Amniotic epithelial cell (primary cell): ENCODE results near the gene EIF3A.
"Not testable (repeated sequence)": the region's sequence is repeated elsewhere in the genome, so short reads cannot be mapped to it uniquely, and the experiment has no call there.

Experiments
- DNase-seq: peaks from one replicate; pipeline ENCODE4 v3.0.0-alpha.2; 2010; ENCODE audit warnings: low read depth

The EIF3A gene

DNA sequence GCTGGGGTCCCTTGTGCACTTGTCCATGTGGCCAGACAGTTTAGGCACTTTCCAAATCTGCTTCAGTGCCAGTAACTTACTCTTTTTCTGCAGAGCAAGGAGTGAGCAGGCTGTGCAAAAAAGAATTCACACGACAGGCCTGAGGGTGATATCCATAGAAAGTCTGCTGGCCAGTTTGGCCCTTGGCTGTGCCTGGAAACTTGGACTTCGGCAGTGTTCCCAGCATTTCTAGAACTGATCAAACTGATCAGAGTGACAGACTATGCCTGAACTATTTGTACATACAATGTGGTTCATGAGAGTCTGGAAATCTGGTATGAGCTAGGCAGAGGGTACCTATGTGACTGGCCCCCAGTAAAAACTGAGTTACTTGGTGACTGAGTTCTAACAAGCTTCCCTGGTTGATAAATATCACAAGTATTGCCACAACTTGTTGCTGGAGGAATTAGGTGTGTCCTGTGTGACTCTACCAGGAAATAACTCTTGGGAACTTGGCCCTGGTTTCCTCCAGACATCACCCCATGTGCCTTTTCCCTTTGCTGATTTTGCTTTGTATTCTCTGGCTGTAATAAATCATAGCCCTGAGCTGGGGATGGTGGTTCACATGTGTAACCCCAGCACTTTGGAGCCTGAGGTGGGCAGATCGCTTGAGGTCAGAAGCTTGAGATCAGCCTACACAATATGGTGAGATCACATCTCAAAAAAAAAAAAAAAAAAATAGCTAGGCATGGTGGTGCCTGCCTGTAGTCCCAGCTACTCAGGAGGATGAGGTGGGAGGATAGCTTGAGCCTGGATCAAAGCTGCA, 20.0 kb upstream of the EIF3A start:
- DNase-seq: no peak

DNA sequence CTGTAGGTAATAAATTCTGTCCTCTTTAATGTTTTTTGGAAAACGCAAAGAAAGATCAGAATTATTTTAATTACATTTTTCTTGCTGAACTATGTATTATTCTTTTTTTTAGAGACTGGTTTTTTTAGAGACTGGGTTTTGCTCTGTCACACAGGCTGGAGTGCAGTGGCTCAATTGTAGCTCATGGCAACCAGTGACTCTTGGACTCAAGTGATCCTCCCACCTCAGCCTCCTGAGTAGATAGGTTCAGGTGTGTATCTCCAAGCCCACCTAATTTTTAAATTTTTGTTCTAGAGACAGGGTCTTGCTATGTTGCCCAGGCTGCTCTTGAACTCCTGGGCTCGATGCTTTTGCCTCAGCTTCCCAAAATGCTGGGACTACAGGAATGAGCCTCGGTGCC, 18.0 kb upstream of the EIF3A start:
- DNase-seq: no peak

DNA sequence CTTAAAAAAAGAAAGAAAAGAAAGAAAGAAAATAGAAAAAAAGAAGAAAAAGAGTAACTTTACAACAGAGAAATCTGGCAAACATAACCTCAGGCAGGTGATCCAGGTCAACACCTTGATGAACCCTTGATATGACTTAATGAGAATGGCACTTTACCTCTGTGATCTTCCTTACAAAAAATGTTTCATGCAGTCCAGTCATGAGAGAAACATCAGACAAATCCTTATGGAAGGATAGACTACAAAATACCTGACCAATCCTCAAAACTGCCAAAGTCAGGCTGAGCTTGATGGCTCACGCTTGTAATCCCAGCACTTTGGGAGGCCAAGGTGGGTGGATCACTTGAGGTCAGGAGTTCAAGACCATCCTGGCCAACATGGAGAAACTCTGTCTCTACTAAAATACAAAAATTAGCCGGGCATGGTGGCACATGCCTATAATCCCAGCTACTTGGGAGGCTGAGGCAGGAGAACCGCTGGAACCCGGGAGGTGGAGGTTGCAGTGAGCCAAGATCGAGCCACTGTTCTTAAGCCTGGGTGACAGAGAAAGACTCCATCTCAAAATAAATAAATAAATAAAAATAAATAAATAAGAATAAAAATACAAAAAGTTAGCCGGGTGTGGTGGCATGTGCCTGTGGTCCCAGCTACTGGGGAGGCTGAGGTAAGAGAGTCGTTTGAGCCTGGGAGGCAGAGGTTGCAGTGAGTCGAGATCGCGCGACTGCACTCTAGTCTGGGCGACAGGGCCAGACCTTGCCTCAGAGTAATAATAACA, 16.2 kb upstream of the EIF3A start:
- DNase-seq: not testable (repeated sequence)

DNA sequence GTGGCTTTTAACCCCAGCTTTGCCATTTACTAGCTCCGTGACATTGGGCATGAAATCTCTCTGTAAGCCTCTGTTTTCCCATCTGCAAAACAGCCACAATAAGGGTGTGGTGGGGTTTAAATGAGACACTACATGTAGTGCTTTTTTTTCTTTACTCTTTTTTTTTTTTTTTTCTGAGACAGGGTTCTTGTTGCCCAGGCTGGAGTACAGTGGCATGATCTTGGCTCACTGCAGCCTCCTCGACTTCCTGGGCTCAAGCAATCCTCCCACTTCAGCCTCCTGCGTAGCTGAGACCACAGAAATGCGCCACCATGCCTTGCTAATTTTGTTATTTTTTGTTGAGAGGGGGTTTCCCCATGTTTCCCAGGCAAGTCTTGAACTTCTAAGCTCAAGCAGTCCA, 15.0 kb upstream of the EIF3A start:
- DNase-seq: no peak

DNA sequence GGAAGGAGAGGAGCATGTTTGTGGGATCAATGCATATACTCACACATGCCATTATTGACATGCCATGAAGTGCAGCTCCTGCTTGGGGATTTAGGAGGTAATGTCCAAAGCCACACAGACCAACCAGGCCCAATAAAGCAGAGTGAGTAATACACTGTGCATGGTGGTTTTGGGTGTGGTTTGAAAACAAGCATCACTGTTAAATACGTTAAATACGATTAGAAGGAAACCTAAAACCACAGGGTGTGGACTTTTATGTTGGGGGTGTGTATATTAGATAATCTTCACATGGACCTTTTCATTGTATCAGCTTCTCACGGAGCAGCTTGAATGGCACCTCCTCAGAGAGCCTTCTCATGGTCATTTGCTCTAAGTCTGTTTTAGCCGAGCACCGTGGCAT, 10.4 kb upstream of the EIF3A start:
- peak; percentile 41 for DNase-seq

DNA sequence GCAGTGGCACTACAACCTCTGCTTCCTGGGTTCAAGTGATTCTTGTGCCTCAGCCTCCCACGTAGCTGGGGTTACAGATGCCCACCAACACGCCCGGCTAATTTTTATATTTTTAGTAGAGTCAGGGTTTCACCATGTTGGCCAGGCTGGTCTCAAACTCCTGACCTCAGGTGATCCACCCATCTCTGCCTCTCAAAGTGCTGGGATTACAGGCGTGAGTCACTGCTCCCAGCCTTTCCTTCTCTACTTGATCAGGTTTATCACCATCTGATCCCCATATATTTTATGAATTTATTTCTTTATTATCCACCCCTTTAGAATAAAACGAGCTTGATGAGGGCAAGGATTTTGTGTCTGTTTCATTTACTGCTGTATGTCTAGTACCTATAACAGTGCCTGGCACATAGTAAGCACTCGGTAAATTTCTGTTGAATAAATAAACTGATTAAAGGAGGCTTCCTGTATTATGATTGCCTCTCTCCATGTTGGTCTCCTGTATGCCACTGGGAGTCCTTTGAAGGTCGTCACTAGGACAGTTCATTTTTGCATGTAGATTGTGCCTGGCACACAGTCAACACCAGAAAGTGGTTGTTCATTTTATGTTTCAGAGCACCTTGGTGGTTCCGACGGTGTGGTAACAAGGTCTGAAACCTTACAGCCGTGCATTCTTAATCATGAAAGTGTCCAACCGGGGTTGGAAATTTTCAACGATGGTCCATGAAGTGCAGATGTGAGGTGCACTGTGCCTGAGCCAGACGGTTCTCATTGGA, 9.6 kb upstream of the EIF3A start:
- DNase-seq: no peak

DNA sequence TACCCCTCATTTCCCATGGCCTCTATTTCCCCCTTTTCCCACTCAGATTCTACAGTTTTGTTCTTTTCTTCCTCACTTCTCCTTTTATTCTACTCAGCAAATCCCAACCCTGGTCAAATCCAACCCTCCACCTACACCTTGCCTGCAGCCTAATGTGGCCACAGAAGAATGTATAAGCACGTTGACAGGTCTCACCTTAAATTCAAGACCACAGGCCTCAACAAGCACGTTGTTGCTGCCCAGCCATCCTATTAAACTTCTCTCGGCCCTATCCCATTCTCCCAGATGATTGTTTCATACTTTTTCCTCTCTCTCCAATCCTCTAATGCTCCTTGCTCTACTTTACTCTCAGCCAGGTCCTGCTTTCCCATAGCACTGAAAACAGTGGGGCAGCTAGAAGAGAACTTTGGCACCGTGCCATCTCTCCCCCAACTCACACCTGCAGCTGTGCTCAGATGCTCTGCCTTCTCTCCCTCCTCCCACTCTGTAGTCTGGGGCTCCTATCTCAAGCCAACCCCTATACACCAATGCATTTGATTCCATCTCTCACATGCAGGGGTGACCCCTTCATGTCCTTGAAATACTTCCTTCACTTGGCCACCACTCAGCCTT, 6.8 kb upstream of the EIF3A start:
- no peak for DNase-seq

DNA sequence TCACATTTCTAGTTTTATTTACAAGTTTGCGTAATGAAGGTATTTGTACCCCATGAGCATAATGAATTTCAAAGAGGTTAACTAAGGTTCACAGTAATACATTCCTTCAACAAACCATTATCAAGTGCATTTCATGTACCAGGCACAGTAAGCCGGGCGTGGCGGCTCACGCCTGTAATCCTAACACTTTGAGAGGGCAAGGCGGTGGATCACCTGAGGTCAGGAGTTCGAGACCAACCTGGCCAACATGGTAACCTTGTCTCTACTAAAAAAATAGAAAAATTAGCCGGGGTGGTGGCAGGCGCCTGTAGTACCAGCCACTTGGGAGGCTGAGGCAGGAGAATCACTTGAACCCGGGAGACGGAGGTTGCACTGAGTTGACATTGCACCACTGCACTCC, 4.3 kb upstream of the EIF3A start:
- no peak for DNase-seq

DNA sequence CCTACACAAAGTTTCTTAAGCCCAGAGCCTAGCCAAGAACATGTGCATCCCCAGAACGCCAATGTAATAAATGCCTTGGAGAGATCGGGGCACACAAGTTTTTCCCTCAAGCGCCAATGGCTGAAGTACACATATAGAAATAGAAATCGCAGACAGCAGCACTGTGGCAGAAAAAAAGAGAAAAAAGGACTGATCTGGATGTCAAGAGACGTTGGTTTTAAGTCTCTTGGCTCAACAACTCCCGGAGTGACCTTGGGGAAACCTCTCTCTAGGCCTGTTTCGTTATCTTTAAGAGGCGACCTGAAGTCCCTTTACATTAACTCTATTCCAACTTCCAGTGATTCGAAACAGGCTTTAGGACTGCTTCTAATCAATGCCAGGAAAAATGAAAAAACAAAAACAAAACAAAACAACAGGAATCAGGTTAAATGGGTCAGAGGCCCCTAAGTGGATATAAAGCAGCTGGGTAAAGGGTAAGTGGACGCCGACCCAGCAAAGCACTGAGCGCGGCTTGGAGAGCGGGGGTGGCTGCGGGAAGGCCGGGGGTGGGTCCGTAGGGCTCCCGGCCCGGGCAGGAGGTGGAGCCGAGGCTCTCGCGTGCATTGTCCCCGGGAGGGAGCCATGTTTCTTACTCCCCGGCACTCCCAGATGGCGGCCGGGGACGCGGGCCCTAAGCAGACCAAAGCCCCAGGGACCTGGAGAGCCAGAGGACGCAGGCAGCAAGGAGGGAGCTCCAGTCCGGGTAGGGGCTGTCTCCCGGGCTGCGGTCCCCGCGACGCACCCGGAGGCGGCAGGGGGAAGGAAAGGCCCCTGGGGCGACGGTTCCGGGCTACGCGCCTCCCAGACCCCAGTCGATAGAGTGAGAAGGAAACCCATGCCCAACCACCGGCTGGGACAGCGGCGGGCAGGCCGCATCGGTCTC, 757 bp downstream of the EIF3A start:
- DNase-seq: peak; percentile 78

DNA sequence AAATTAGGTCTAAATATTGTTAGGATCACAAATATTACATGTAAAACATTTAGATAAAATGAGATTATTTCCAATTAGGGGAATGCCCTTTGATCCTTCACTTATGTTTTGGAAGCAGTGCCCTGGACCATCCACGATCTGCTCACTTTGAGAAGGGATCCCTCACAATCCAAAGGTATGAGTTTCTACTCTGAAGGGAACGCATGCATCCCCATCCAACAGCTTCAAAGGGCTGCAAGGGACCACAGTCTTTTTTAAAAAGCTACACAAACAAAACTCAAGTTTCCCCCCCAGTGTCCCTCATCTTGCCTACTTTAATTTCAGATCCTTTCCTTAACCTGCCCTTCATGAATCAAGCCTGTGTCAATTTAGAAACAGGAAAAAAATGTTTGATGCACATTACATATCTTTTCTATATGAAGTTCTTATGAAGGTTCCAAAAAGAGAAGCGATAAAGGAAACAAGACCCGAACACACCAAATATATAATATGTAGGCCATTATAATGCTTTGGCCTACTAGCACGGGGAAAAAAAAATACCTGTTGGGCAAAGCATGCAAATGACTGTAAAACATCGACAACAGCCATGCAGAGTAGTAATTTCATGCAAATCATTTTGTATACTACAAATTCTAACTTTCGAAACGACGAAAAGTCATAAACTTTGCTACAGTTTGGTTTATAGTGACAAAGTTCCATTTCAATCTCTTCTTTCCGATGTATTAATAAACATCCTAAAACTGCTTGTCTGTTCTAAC, 2.0 kb downstream of the EIF3A start:
- DNase-seq: no peak

DNA sequence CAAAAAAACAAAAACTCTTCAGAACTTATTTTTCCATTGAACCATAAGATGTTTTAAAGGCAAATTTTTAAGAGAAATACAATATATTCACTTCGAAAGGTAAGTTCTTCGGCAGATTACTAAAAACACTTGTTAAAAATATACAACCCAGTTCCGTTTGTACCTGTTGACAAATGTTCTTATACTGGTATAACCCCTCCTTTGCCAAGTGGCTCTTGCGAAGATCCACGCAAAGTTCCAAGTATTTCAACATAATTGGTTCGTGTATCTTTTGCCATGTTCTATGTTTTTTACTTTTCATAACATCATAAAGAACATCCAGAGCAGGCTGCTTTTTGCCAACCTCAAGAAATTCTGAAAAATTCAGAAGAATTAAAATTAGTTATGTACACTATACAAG, 7.0 kb downstream of the EIF3A start:
- DNase-seq: no peak

DNA sequence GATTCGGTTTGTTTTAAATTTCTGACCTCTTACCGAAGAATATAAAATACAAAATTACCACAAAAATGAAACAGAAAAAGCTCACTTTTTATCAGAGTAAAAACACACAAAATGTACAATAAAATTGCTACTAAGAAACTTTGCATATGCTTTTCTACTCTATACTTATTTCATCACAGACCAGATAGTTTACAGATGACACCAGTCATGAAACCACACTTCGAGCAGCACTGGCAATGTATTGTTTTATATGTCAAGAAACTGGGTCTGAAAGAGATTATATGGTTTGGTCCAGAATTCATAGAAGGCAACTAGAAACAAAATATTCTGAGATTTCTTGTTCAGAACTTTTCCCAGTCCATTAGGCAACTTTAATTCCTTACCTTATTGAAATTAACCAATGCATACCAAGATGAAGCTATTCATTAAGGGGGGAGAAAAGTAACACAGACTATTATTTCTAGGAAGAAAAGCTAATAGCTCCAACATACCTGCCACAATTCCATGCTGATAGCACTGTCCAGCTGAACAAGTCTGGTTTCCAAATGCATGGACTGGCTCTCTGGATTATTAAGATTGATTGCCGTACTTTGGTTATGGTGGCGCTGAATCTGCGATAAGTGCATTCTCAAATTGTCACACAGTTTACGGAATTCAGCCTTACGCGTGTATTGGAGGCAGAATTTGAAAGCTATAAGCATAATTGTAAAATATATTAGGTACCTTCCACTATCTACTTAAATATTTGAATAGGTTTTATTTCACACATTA, 10.0 kb downstream of the EIF3A start:
- DNase-seq: no peak

DNA sequence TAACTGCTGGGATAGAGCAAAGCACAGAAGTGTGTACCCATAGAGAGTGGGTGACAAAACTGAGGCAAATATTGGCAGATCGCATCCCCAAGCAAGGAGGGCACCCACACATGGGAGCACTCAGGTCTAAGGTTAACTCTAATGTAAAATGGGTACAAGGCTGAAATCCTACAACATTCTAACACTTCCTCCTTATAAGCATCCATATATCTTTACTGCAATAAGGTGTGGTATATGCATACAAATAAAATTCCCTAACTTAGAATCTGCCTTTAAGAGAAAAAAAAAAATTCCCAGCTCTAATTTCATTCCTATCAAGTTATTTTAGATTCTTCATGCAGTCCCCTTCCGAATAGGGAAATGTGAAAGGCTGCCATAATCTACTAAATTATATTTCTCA, 18.7 kb downstream of the EIF3A start:
- DNase-seq: no peak

DNA sequence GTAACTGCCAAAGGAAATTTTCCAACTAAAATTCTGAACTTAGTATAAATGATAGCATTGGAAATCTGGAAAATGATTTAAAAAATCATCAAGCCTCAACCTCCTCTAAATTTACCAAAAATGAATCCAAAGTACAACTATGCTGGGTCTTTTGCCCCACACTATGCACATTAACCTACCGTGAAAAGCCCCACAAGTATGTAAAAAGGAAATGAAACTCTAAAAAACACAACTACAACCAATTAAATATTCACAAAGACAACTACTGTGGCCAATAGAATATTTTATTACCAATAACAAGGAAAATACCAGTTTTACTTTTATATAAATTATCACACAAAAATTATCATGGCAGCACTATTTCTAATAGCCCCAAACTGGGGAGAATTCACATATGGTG, 19.3 kb downstream of the EIF3A start:
- DNase-seq: no peak

DNA sequence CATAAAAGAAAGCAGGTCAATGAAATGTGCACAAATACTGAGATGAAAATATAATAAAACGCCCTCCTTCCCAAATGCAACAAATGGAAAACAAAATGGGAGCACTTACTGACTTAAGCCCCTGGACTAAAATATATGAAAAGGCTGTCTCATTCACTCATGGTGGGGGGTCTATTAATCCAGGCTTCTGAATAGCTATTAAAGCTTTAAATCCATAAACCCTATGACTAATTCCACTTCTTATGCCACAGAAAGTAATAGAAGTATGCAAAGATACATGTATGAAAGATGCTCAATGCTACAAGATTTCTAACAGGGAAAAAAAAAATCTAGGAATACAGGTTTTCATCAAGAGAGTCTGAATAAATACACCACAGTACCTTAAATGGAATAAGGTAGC, 20.5 kb downstream of the EIF3A start:
- DNase-seq: no peak

DNA sequence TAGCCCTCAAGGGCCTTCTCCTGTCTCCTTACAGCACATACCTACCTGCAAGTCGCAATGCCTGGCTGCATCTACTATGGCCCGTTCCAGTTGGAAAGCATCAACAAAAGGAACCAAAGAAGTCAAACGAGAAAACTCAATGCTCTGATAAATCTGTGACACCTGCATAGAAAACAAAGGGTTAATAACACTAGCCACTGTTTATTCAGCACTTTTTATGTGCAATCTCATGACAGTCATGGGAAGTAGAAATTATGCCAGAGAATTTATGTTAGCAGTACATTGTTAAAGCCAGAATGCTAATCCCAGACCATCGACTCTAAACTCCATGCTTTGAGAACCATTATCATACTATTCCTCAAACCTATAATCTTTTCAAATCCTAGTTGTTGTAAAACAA, 21.1 kb downstream of the EIF3A start:
- DNase-seq: no peak

DNA sequence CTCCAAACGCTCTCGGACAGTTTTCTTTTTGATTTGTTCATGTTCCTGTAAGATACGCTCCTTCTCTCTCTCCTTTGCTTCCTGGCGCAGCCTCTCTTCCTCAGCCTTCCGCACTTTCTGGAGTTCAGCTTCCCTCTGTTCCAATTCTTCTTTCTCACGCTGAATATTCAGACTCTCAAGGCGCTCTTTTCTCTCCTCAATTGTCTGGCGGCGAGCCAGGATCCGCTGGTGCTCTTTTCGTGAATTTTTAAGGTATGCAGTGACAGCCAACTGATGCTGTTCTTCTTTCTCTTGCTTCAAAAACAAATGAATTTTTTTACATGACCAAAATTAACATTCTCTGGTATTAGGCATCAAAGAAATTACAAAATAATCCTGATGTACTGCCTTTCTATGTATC, 22.6 kb downstream of the EIF3A start:
- DNase-seq: no peak

DNA sequence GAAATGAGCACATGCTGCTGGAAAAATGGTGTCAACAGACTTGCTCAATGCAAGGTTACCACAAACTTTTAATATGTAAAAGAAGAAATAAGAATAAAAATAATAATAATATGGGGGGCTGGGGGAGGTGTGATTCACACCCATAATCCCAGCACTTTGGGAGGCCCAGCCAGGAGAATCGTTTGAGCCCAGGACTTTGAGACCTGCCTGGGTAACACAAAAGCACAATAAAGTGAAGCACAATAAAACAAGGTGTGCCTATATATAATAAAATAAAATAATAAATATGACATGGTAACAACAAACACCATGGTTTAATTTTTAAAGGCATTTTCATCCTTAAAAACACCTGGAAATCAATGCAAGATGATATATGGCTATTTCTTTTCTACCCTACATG, 25.1 kb downstream of the EIF3A start:
- DNase-seq: no peak

DNA sequence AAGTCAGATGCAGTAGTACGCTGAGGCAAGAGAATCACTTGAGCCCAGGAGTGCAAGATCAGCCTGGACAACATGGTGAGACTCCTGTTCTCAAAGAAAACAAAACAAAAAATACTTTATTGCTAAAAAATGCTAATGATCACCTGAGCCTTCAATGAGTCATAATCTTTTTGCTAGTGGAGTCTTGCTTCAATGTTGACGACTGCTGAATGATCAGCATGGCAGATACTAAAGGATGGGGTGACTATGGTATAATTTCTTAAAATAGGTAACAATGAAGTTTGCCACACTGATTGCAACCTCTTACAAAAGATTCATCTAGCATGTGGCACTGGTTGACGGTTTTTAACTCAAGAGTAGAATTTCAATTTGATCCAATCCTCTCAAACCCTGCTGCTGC, 28.8 kb downstream of the EIF3A start:
- no peak for DNase-seq

DNA sequence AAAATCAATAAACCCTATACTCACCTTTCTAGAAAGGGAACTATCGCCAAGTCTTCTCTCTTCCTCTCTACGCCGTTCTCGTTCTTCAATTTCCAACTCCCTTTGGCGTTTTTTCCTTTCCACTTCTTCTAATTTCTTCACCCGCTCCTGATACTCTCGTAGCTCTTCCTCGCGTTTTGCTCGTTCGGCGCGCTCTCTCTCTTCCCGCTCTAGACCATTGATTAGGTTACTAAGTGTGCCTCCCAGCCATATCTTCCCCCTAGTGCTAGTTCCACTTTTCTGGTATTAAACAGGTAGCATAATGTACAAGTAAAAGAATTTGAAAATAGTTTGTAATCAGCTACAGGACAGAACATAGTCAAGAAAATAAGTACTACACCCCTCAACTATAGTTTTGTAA, 30.8 kb downstream of the EIF3A start:
- DNase-seq: no peak
